Endometrial microvascular endothelial cells (primary cell): Measurements from ENCODE around the gene VASP. TPM values are rescaled to one million over a fixed set of nuclear protein-coding genes. Genes with fewer than 3 reads are reported as not detected.

ENCODE experiments used
- in situ Hi-C: cut with HindIII; loops from 2 replicates; pipeline ENCODE4 v1.10.0; 2017; ENCODE audit warnings: low sequenced_read_pairs, low pct_unique_long_range_greater_than_20kb; ENCODE audit errors: inconsistent ontology term
- total RNA-seq: library from RNA; depleted of rRNA; stranded (reverse); fragments of >200 nt; gene quantifications from one replicate; pipeline ENCODE4 v1.2.3, GENCODE V29; 2015; ENCODE audit errors: inconsistent ontology term

Gene VASP
- 373 TPM for total RNA-seq

DNA sequence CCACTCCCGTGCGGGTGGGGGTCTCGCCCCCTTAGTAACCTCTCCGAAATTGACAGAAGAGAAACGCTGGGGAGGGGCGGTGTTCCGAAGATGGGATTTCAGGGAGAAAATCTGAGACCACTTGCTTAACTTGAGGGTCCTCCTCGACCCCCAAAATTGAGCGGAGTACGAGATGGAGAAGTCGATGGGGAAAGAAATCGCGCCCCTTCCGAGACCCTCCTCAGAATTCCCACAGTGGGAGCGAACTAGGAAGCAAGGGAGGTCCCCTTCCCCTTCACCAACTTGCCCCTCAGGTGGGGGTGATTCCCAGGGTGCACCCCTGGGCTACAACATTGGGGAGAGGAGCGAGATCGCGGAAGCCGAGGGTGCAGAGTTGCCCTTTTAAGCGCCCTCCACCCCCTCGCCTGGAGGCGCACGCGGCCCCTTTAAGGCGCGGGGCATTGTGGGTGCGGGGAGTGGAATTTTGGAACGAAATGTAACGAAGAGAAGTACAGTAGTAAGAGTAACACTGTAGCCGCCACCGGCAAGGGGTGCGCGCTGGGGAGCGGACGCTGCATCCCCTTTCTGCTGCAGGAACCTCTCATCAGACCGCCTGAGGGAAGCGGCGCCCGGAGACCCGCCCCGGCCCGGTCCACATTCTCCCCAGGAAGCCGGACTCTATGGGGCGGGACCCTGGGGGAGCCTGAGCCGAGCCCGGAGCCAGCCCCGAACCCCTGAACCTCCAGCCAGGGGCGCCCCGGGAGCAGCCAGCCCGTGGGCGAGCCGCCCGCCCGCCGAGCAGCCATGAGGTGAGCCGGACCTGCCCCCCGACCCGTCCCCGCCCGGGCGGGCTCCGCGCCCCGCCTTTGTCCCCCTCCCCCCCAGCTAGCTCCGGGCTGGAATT, at the start of gene VASP:
Gene VASP (plus strand): TSS at position 491 of the 883 bp plus-strand sequence. CDS start 293 bp downstream, at position 784.
- in situ Hi-C loops, result no loop called here

DNA sequence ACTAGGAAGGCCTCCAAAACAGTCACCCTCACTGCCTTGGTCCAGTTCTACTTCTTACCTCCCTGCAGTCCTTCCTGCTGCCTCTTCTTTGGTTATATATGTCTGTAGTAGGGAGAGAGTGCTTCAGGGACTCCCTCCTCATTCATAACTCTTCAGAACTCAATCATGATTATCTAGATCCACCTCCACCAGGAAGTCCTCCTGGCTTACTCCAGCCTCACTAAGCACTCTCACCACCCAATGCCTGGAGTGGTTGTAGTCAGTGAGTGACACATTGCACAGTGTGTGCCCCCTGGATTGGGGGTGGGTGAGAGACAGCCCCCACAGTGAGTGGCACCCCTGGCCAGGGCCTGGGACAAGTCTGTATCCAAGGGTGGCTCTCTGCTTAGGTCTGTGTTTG, 49.5 kb upstream of the VASP start:
- in situ Hi-C loops, result no loop called here

GRCh38 chr19:45460807-45461347, 46.4 kb upstream of the VASP start:
- in situ Hi-C loops, result no loop called here

GRCh38 chr19:45462174-45462573, 45.1 kb upstream of the VASP start:
- in situ Hi-C loops, result no loop called here

GRCh38 chr19:45463241-45463640, 44.0 kb upstream of the VASP start:
- in situ Hi-C loops, result no loop called here

GRCh38 chr19:45464274-45464673, 43.0 kb upstream of the VASP start:
- in situ Hi-C loops, result no loop called here

GRCh38 chr19:45464852-45465441, 42.3 kb upstream of the VASP start:
- in situ Hi-C loops, result no loop called here

DNA sequence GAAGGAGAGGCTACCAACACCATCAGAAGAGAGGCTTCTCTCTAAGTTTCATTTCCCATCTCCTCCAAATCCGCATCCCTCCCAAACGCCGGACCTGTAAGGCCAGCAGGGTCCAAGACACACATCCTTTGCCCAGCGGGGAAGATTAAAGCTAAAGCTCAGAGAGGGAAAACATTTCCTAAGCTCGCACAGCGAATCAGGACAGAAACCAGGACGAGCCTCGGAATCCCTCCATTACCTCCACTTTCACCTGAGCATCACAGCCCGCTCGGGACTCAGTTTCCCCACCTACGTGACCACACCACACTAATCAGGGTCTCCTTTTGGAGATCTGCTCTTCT, 40.2 kb upstream of the VASP start:
- in situ Hi-C loops, result no loop called here

DNA sequence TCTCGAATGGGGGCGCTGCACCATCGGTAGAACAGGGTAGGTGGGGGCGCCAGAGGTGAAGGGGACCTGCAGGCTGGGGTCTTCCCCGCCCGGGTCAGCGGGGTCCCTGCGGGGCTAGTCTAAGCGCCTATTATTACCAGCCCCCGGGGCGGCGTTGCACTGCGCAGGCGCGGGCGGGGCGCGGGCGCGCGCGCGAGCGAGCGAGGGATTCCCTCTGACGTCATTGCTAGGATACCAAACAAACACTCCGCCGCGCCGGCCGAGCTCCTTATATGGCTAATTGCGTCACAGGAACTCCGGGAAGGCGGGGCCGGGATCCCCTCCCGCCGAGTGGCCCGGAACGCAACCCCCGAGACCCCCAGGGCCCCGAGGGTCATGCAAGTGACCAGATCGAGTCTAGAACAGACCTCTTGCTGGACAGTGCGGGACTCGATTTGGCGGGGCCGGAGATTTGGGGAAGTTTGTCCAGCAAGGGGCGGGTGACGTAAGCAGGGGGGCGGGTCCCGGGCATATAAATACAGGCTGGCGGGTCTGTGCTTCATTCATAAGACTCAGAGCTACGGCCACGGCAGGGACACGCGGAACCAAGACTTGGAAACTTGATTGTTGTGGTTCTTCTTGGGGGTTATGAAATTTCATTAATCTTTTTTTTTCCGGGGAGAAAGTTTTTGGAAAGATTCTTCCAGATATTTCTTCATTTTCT, 39.7 kb upstream of the VASP start, which contains the start of gene FOSB:
Gene FOSB (plus strand): TSS at position 541 of the 703 bp plus-strand sequence. CDS start 591 bp downstream, outside the sequence.
- in situ Hi-C loops, result no loop called here

GRCh38 chr19:45468159-45468651, 39.1 kb upstream of the VASP start:
- in situ Hi-C loops, result no loop called here

- in situ Hi-C loops, result no loop called here
These were observed 38.5 kb upstream of the VASP start for GRCh38 chr19:45468803-45469131.

- in situ Hi-C loops, result no loop called here
These were observed 37.9 kb upstream of the VASP start for GRCh38 chr19:45469132-45469944.

DNA sequence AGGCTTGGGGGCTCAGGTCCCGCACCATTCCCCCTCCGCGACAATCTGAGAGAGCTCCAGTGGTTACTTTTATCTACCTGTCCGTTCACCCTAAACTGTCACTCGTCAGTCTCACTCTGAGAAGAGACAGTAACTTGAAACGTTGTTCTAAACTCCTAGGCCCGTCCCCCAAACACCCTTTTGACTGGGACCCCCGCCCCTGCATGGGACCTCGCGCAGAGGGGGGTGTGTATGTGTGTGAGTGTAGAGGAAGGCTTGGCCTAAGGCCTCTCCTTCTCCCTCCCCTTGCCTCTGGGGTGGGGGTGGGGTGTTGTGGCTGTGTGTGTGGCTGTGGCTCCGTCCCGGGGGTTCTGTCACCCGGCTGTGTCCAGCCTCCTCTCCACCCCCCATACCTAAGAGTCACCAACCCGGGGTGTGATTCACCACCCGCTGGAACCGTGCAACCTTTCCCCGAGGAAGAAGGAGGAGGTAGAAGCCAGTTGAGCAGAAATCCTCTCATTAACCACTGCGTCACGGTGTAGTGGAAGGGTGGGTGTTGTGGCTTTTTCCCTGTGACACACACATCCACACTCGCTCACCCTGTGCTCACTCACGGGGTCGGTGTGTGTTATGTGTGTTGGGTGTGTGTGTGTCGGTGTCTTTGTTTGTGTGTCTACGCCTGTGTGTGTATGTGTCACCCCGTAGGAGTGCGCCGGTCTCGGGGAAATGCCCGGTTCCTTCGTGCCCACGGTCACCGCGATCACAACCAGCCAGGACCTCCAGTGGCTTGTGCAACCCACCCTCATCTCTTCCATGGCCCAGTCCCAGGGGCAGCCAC, 37.1 kb upstream of the VASP start:
- in situ Hi-C loops, result no loop called here

GRCh38 chr19:45470762-45471081, 36.6 kb upstream of the VASP start:
- in situ Hi-C loops, result no loop called here

DNA sequence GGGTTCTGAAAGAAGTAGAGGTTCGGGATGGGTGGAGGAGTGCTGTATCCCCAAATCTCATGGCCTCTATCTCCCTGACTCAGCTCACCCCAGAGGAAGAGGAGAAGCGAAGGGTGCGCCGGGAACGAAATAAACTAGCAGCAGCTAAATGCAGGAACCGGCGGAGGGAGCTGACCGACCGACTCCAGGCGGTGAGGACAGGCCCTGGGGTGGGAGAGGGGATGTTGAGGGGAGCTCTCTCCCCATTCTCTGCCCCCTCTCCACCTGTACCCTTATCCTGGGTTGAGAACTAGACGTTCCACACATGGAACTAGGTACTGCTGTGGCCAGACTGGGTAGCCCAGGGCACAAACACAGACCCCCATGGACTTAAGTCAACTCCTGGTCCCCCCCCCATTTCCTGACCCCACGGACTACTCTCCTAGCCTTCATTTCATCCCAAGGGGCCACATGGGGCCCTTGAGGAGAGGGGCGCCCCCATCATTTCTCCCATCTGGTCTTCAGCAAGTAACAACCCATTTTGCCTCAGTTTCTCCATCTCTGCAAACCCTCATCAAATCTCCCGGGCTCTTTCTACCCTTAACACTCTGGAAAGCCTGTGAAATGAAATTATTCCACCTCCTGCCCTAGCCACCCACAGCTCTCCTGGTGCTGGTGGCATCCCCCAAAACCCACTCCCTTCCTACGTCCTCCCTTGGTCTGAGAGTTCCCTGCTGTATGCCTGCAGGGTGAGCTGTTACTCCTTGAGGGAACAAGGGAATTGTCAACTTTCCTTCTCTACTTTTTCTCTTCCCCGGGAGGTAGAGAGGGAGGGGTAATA, 36.0 kb upstream of the VASP start:
- in situ Hi-C loops, result no loop called here

DNA sequence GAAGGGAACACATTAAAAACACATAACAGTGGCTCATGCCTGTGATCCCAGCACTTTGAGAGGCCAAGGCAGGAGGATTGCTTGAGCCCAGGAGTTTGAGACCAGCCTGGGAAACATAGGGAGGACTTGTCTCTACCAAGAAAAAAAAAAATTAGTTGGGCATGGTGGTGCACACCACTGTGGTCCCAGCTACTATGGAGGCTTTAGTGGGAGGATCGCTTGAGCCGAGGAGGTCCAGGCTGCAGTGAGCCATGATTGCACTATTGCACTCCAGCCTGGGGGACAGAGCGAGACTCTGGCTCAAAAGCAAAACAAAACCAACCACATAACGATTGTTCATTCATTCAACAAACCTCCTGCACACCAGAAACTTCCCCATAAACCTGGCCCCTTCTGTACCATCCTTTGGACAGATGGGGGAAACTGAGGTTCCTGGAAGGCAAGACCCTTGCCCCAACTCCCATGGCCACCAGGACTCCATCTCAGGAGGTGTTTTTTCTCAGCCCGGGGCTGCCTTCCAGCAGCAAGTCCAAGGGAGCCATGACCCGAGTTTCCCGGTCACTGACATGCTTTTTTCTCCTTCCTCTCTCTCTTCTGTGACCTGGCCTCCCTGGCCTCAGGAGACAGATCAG, 35.2 kb upstream of the VASP start:
- in situ Hi-C loops, result no loop called here
